A549 (cell line): ENCODE measurements around the gene CFB.
"Not testable (repeated sequence)": the region's sequence is repeated elsewhere in the genome, so short reads cannot be mapped to it uniquely, and the experiment has no call there.

Source experiments
- POLR2A ChIP-seq: IDR thresholded peaks from 2 replicates; pipeline ENCODE4 v1.6.1; 2012; ENCODE audit warnings: mild to moderate bottlenecking, low read length
- TF ChIP-seq, protein P1 (sequence below): fragments of >200 bp; sonication (Bioruptor Twin); formaldehyde crosslinking; IDR thresholded peaks from 3 replicates; pipeline ENCODE4 v1.5.1; 2016
- TF ChIP-seq, protein P2 (sequence below): IDR thresholded peaks from 2 replicates; pipeline ENCODE4 v1.6.1; 2012

DNA sequence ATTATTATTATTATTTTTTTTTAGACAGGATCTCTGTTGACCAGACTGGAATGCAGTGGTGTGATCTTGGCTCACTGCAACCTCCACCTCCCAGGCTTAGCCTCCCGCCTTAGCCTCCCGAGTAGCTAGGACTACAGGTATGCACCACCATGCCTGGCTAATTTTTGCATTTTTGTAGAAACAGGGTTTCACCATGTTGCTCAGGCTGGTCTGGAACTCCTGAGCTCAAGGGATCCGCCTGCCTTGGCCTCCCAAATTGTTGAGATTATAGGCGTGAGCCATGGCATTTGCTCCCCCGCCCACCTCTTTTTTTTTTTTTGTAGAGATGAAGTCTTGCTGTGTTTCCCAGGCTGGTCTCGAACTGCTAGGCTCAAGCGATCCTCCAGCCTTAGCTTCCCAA lies 36.6 kb upstream of the CFB start:
- TF ChIP-seq, protein P1, sequence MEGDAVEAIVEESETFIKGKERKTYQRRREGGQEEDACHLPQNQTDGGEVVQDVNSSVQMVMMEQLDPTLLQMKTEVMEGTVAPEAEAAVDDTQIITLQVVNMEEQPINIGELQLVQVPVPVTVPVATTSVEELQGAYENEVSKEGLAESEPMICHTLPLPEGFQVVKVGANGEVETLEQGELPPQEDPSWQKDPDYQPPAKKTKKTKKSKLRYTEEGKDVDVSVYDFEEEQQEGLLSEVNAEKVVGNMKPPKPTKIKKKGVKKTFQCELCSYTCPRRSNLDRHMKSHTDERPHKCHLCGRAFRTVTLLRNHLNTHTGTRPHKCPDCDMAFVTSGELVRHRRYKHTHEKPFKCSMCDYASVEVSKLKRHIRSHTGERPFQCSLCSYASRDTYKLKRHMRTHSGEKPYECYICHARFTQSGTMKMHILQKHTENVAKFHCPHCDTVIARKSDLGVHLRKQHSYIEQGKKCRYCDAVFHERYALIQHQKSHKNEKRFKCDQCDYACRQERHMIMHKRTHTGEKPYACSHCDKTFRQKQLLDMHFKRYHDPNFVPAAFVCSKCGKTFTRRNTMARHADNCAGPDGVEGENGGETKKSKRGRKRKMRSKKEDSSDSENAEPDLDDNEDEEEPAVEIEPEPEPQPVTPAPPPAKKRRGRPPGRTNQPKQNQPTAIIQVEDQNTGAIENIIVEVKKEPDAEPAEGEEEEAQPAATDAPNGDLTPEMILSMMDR = not testable (repeated sequence)
- TF ChIP-seq, protein P2, sequence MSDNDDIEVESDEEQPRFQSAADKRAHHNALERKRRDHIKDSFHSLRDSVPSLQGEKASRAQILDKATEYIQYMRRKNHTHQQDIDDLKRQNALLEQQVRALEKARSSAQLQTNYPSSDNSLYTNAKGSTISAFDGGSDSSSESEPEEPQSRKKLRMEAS = not testable (repeated sequence)
- TF ChIP-seq POLR2A = not testable (repeated sequence)
